Measurements from ENCODE around the gene HCAR3.
"Not testable (repeated sequence)": the region's sequence is repeated elsewhere in the genome, so short reads cannot be mapped to it uniquely, and the experiment has no call there.

Gene HCAR3

GRCh38 chr12:122681814-122682213 lies 34.8 kb downstream of the HCAR3 start:
- peak in 14 of 42 donors; percentile 4 to 47 (median 12) for DNase-seq
- intact Hi-C loops (cut with DNase I) = no loop called here

GRCh38 chr12:122680989-122681388 lies 35.6 kb downstream of the HCAR3 start:
- intact Hi-C loops (cut with DNase I); DNase-seq: not testable (repeated sequence)

DNA sequence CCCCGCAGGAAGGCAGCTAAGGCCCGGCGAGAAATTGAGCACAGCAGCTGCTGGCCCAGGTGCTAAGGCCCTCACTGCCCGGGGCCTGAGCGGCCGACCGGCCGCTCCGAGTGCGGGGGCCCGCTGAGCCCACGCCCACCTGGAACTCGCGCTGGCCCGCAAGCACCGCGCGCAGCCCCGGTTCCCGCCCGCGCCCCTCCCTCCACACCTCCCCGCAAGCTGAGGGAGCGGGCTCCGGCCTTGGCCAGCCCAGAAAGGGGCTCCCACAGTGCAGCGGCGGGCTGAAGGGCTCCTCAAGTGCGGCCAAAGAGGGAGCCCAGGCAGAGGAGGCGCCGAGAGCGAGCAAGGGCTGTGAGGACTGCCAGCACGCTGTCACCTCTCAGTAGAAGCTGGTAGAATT lies 39.8 kb downstream of the HCAR3 start:
- DNase-seq; intact Hi-C loops (cut with DNase I): not testable (repeated sequence)

GRCh38 chr12:122676015-122676414 lies 40.6 kb downstream of the HCAR3 start:
- intact Hi-C loops (cut with DNase I); DNase-seq: not testable (repeated sequence)

DNA sequence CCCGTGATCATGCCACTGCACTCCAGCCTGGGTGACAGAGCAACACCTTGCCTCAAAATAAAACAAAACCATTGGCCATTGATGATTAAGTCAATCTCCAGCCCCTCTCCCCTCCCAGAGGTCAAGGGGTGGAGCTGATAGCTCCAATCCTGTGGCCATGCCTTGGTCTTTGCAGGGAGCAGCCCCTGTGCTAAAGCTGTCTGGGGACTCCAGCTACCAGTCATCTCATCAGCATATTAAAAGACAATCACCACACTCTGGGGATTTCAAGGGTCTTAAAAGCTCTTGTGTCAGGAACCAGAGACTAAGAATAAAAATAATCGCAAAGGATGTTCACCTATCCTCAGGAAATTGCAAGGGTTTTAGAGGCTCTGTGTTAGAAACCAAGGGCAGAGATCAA lies 44.1 kb downstream of the HCAR3 start:
- intact Hi-C loops (cut with DNase I) = no loop called here
- no peak for DNase-seq

DNA sequence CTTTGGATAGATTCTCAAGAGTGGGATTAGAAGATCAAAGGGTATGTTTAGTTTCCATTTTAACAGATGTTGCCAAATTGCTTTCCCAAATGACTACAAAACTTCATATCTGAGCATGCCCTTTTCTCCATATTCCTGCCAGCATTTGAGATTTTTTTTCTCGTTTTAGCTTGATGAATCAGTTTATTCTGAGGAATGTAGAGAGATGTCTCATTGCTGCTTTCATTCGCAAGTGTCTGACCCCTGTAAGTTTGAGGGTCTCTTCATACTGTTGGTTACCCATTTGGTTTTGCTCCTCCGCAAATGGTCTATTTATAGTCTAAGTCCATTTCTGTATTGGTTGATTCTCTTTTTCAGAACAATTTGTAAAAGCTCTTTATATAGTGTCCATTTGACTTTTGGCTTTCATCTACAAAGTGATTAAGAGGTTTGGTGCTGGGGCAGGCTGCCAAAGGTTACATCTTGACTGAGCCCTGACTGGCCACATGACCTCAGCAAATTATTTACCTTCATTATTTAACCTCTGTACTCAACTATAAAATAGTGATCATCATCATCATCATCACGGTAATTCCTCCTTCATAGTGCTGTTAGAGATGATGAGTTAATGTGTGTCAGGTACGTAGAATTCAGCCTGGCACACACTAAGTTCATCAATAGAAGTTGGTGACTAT lies 47.1 kb downstream of the HCAR3 start:
- DNase-seq = no peak
- intact Hi-C loops (cut with DNase I) = no loop called here

GRCh38 chr12:122668268-122668667 lies 48.3 kb downstream of the HCAR3 start:
- intact Hi-C loops (cut with DNase I) = no loop called here
- DNase-seq = no peak

DNA sequence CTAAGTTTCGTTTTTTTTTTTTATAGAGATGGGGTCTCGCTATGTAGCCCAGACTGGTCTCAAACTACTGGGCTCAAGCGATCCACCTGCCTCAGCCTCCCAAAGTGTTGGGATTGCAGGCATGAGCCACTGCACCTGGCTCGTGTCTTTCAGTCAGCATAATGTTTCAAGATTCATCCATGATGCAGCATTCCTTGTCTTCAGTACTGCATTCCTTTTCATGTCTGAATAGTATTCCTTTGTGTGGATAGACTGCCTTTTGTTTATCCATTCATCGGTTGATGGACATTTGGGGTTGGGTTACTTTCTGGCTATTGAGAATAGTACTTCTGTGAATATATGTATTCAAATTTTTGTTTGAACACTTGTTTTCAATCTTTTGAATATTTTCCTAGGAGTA lies 50.9 kb downstream of the HCAR3 start:
- no peak for DNase-seq
- intact Hi-C loops (cut with DNase I) = no loop called here

- intact Hi-C loops (cut with DNase I) = no loop called here
- no peak for DNase-seq
Measured at GRCh38 chr12:122665349-122665748, 51.3 kb downstream of the HCAR3 start.
